ENCODE data around the gene CAPN10. TPM values are rescaled to one million over a fixed set of nuclear protein-coding genes. Genes with fewer than 3 reads are reported as not detected.

Gene CAPN10, protein sequence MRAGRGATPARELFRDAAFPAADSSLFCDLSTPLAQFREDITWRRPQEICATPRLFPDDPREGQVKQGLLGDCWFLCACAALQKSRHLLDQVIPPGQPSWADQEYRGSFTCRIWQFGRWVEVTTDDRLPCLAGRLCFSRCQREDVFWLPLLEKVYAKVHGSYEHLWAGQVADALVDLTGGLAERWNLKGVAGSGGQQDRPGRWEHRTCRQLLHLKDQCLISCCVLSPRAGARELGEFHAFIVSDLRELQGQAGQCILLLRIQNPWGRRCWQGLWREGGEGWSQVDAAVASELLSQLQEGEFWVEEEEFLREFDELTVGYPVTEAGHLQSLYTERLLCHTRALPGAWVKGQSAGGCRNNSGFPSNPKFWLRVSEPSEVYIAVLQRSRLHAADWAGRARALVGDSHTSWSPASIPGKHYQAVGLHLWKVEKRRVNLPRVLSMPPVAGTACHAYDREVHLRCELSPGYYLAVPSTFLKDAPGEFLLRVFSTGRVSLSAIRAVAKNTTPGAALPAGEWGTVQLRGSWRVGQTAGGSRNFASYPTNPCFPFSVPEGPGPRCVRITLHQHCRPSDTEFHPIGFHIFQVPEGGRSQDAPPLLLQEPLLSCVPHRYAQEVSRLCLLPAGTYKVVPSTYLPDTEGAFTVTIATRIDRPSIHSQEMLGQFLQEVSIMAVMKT
- total RNA-seq: 25.6 and 31.5 TPM in 2 replicates

GRCh38 chr2:240586198-240586918, at the start of gene CAPN10:
Gene CAPN10, plus strand, starts transcription at chr2:240586734. Its CDS starts 178 bp downstream, at chr2:240586912.

DNA sequence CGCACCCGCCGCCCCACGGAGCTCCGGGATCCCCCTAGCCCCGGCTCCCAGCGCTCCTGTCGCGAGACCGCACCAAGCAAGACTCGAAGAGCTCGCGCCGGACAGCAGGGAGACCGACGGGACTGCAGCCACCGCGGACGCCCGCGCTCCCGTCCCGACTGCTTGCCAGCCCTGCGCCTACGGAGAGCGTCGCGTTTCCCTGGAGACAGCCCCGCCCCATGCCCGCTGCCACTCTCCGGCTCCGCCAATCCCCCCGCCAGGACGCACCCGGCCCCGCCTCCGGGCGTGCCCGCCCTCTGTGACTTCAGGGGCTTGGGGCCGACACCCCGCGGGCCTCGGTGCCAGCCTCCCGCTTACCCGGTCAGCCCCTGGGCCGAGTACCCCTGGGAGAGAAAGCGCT, 28.7 kb upstream of the CAPN10 start, which contains the start of gene ANKMY1:
TSS of gene ANKMY1 (minus strand) at position 181 of the 400 bp plus-strand sequence. CDS start 653 bp downstream, outside the sequence.

DNA sequence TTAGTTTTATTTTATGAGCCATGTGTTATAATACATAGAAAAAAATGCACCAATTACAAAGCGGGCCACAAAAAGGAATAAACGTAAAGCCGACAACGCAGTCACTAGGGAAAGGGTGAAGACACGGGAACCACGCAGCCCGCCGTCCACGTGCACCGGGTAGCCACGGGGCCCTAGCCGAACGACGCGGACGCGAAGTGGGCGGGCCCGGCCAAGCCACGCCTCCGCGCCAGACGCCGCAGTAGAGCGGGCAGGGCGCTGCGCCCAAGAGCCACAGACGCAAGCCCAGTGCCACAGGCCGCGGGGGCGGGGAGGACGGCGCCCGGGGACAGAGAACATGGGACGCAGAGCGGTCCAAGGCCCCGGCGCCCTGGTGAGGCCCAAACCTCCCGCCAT, 26.5 kb upstream of the CAPN10 start, which contains the start of gene DUSP28:
TSS of gene DUSP28 (plus strand) at position 274 of the 396 bp plus-strand sequence. CDS start 328 bp downstream, outside the sequence.

DNA sequence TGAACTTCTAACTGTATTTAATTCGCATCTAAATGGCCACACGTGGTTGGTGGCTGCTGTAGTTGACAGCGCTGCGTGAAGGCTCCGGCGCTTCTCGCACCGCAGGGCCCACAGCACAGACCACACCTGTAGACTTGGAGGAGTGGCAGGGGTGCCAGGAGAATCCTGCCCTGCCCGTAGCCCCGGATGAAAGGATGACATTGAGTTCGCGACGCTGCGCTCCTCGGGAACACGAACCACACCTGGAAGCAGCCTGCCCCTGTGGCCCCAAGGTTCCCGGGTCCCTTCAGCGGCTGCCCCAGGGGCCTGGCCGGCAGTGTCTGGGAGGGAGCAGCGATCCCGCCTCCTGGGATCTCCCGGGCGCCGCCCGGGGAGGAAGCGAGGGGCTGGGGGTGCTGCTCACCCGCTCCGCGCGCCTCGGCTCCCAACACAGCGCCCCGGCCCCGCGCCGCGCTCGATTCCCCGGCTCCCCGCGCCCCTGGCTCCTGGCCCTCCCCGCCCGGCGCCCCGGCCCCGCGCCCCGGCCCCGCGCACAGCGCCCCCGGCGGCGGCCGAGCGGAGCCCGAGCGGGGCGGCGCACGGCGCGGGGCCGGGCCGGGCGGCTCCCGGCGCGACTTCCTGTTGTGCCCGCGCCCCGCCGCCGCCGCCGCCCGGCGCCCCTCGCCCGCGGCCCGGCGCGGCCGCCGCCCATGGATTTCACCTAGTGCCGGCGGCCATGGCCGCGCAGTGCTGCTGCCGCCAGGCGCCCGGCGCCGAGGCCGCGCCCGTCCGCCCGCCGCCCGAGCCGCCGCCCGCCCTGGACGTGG, 18.5 kb upstream of the CAPN10 start, which contains the start of gene RNPEPL1:
TSS of gene RNPEPL1 (plus strand) at position 613 of the 806 bp plus-strand sequence. CDS start at position 716, 103 bp downstream.

DNA sequence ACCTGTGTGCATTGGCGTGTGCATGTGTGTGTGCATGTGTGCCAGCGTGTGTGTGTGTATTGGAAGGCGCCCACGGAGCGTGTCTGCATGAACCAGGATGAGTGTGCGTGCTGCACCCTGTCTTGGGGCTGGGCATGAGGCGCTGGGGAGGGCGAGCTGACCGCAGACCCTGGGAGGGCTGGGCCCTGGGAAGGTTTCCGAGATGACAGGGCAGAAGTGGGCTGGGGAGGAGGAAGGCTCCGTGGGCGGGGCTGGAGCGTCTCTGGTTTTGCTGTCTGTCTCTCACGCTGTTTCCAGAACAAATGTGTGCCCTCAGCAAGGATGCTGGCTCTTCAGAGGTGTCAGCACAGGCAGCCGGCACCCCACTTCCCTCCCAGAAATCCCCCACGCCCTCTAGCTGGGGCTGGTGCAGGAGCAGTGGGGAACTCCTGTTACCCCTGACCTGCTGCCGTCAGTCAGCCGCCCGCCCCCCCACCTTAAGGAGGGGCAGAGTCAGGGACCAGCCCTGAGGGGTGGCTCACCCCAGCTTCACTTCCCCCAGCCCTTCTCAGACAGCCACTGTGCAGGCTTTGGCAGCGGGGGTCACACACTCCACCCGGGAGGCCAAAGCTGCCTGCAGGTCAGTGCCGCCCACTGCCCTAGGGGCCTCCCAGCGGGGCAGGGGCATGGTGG, 38.6 kb downstream of the CAPN10 start, which contains the start of gene GPR35:
TSS of gene GPR35 (plus strand) at position 531 of the 672 bp plus-strand sequence. CDS start 4,473 bp downstream, outside the sequence.

Other genes starting within 250 kb of the CAPN10 start
- 7.1 and 13.8 TPM in 2 replicates for gene GPC1, start 151.1 kb upstream of the CAPN10 start, total RNA-seq
- gene ANKMY1, start 28.7 kb upstream of the CAPN10 start, total RNA-seq: 2.4 and 9.1 TPM in 2 replicates
- gene DUSP28, start 26.4 kb upstream of the CAPN10 start, total RNA-seq: 1.4 and 1.6 TPM in 2 replicates
- gene RNPEPL1, start 18.2 kb upstream of the CAPN10 start, total RNA-seq: 24.8 and 49.9 TPM in 2 replicates
- gene GPR35, start 38.7 kb downstream of the CAPN10 start, total RNA-seq: 0.16 and 0.50 TPM in 2 replicates
- not detected in 2 replicates for gene AQP12B, start 96.2 kb downstream of the CAPN10 start, total RNA-seq
- gene AQP12A, start 105.1 kb downstream of the CAPN10 start, total RNA-seq: not detected in 2 replicates
- gene KIF1A, start 233.5 kb downstream of the CAPN10 start, total RNA-seq: 0.44 TPM in 1 of 2 replicates, not detected in the other